HG02981 (cell line): Measurements from ENCODE around the gene HSD3B2.

ENCODE experiments used
- ATAC-seq: cut with Tn5 transposase; IDR thresholded peaks from one replicate; pipeline ENCODE4 v1.9.1; 2021; ENCODE audit warnings: mild to moderate bottlenecking, moderate library complexity; ENCODE audit not compliant: unreplicated experiment

The HSD3B2 gene

DNA sequence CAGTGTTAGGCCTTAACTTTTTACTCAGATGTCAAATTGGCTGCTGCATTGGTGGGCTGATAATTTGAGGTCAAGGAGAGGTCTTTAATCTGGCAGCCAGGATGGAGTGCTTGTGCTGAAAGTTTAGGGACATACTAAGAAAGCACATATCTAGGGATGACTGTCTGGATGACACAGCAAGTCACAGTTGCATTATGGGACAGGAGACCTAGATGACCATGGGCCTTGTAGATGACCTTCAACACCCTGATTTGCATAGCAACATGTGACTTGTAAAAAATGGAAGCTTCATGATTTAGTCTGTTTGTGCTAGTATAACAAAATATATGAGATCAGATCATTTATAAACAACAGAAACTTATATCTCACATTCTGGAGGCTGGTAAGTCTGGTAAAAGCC lies 18.0 kb upstream of the HSD3B2 start:
- no peak for ATAC-seq

DNA sequence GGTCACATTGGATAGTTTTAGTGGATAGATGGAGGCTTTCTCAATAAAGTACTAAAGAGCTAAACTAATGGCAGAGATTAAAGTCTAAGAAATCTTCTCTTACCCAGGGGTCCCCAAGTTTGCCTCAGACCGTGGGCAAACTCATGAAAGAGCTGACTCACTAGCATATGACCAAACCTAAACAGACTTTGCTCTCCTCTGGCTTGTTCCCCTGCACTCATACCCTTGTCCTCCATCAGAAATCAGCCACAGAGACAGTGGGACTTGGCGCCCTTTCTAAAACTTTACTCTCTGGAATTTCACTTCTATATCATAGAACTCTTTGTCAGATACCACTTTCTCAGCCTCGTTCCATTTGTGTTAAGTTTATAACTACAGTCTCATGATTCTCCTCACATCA lies 17.0 kb upstream of the HSD3B2 start:
- ATAC-seq: no peak

GRCh38 chr1:119404736-119405135 lies 10.2 kb upstream of the HSD3B2 start:
- ATAC-seq: no peak

- ATAC-seq: no peak
These were observed 5.2 kb upstream of the HSD3B2 start for GRCh38 chr1:119409731-119410130.

- no peak for ATAC-seq
These were observed 4.0 kb upstream of the HSD3B2 start for GRCh38 chr1:119410961-119411360.

DNA sequence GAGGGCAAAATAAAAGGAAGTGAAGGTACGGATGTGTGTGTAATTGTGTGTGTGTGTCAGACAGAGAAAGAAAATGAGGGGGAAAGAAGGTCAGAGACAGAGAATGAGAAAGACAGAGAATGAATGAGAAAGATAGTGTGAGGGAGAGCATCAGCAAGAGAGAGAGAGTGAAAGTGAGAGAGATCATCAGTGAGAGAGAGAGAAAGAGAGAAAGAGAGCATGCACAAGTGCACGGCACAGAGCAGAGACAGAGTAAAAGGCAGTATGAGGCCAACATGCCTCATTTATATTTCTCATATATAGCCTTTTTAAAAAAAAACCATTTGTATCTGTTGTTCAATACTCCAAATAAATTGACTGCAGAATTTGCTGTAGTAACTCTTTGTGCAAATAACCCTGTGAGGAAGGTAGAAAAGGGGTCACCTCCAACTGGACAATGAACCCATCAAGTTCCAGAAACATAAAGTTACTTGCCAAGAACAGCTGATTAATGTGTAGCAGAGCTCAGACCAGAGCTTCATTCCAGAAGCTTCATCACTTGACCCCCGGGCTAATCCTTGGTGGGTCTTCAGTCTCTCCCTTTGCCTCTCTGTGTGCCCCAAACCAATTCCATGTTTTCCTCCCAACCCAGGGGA lies 1.2 kb downstream of the HSD3B2 start:
- no peak for ATAC-seq

DNA sequence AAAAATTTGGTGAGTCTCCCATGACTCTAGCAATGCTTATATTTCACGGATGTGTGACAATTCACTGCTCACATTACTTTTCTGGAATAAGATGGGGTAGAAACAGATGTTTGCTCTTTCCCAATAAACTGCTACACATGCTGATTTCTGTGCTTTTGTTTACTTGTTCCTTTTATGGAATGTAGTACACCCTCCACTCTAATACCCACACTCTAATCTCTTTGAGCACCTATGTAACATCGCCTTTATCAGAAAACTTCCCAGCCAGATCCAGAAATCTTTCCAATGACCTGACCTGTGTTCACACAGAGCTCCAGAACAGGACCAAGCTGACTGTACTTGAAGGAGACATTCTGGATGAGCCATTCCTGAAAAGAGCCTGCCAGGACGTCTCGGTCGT lies 4.2 kb downstream of the HSD3B2 start:
- ATAC-seq: no peak

DNA sequence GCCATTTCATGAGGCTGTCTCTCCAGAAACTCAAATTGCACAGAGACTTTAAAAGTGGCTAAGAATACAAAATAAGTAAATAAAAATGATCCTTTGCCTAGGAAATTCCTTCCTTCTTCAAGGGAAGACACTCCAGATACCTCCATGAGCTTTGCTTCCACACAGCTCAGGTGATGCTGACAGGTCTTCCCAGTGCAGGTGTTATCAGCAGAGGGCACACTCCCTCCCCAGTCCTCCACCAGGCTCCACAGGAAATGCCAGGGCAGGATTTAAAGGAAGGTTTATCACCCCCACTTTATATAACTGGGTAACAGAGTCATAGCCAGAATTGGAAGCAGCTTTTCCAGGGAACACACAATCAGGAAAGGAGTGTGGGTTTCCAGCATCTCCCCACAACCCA lies 5.7 kb downstream of the HSD3B2 start:
- no peak for ATAC-seq

DNA sequence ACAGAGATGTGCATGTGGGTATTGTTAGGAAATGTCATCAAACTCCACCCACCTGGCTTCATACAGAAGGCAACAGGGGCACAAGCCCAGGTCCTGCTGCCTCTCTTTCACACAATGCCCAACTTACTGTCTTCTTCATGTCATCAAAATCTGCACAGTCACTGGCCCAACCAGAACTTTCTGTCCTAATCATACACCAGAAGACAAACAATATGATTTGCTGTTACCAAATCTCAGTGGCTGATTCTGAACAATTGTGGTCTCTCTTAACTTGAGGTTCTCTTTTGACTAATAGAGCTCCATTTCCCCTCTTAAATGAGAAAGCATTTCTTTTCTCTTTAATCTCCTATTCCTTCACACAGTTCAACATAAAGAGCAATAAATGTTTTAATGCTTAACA lies 7.7 kb downstream of the HSD3B2 start:
- no peak for ATAC-seq

GRCh38 chr1:119428991-119429390 lies 14.0 kb downstream of the HSD3B2 start:
- no peak for ATAC-seq

- ATAC-seq: no peak
These were observed 14.7 kb downstream of the HSD3B2 start for GRCh38 chr1:119429687-119430086.

GRCh38 chr1:119430486-119430885 lies 15.5 kb downstream of the HSD3B2 start:
- no peak for ATAC-seq

DNA sequence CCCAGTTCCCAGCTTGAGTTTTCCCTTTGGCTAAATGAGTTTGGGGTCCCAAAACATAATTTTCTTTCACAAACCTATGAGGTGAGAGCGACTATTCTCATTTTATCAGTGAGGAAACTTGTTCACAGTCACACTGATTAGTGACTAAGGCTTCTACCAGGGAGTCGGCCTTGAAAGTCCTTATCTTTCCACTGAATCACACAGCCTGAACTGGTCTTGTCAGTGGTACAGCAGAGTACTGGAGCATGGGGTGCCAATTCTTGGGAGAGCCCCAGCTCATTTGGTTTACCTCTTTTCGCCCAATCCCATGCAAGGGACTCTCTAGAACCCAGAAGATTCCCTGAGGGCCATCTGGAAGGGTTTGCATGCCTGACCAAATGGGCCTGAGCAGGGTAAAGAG lies 16.9 kb downstream of the HSD3B2 start:
- no peak for ATAC-seq

GRCh38 chr1:119435052-119435451 lies 20.1 kb downstream of the HSD3B2 start:
- ATAC-seq: no peak

DNA sequence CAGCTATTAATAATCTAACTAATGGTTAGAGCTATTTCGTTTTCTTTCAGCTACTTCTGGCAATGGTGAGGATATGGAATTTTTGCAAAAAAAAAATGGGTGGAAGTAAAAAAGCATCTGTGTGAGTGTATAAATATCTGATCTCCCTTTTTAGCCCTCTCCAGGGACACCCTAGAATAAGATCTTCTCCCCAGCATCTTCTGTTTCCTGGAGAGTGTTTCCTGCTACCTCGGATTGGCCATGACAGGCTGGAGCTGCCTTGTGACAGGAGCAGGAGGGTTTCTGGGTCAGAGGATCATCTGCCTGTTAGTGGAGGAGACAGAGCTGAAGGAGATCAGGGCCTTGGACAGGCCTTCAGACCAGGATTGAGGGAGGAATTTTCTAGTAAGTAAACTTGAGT lies 23.8 kb downstream of the HSD3B2 start:
- no peak for ATAC-seq

- no peak for ATAC-seq
These were observed 25.9 kb downstream of the HSD3B2 start for GRCh38 chr1:119440721-119441307.

DNA sequence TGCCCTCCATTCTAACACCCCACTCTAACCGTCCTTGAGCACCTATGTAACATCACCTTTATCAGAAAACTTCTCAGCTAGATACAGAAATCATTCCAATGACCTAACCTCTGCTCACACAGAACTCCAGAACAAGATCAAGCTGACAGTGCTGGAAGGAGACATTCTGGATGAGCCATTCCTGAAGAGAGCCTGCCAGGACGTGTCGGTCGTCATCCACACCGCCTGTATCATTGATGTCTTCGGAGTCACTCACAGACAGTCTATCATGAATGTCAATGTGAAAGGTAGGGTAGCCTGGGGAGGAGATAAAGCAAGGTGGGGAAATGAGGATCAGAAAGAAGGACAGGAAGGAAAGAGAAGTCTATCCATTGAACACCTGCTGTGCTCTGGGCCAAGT lies 27.8 kb downstream of the HSD3B2 start:
- ATAC-seq: no peak

DNA sequence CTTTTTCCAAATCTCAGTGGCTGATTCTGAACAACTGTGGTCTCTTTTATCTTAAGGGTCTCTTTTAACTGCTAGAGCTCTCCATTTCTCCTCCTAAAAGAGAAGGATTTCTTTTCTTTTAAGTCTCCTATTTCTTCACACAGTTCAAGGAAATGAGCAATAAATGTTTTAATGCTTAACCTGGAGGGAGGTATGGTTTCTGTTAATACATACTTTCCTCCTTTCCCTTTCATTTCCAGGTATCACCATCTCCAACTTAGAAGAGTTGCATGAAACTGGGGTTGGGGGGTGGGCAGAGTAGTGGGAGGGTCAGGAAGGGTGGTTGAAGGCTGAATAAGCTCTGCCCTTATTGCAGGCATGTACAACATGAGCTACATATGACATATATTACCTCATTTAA lies 31.4 kb downstream of the HSD3B2 start:
- no peak for ATAC-seq

DNA sequence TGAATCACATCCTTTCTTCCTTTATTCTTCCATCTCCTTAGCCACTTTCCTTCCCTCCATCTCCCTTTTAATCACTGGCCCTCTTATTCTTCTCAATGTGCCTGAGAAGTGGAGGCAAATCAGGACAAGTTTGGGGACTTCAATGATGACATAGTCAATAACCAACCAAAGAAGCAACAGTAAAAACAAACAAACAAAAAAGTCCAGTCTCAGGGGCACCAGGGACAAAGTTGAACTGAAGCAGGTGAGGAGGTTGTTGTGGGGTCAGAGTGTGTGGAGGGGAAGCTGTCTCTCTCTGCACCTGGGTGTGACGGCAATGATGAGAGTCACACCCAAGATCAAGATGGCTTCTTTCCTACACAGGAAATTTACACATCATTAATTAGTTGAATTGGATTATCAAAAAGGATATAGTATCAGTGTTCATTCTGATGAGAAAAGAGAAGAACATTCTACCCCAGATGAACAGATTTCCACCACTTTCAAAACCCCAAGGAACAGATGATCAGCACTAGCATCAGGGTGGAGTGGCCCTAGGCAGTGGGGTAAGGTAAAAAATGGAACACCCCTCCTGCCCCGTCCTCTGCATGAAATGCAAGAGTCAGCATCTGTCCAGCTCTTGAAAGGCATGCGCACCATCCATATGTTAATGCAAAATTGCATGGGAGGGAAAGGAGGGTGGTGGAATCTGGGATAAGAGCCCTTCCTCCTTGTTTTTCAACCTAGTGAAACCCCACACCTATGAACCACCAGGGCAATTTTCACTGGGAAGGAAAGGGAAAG lies 32.6 kb downstream of the HSD3B2 start:
- ATAC-seq: no peak

GRCh38 chr1:119448127-119448511 lies 33.2 kb downstream of the HSD3B2 start:
- no peak for ATAC-seq

GRCh38 chr1:119449971-119450370 lies 35.0 kb downstream of the HSD3B2 start:
- ATAC-seq: no peak

- ATAC-seq: no peak
These were observed 36.2 kb downstream of the HSD3B2 start for GRCh38 chr1:119451158-119451557.
